HG03457 (cell line): Measurements from ENCODE around the gene TUT4.

ENCODE experiments used
- ATAC-seq: cut with Tn5 transposase; IDR thresholded peaks from one replicate; pipeline ENCODE4 v1.9.1; 2021; ENCODE audit warnings: moderate number of reproducible peaks; ENCODE audit not compliant: unreplicated experiment

The TUT4 gene

DNA sequence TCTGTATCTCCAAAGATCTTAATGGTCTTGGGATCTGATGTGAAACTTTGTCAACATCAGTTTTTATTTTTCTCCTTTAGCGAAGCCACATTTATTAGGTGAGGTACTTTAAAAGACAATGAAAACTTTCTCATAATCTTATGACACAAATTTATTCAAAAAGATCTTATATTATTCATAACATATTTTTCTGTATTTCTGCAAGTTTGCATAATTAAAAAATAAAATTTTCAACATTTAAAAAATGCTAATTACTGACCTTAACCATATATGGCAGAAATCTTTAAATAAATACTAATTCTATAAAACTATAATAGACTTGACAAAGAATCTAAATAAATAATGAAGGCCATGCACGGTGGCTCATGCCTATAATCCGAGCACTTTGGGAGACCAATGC is 75.9 kb downstream of the TUT4 start:
- no peak for ATAC-seq

DNA sequence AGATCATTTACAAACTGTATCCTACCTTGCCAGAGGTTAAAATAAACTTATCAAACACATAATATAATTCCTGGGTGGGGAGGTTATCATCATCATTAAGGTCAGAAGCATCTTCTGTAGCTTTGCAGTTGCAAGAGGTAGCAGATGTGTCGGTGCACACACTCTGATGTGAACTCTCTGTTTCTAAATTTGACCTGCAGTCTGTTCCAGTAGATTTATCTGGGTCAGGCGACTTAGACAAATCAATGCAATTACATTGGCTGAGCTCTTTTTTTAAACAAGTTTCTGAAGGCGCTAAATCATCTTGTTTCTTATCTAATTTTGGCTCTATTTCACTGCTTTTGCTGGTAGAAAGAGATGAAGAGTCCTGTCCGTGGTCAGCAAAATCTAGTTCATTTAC is 78.1 kb downstream of the TUT4 start:
- ATAC-seq: no peak

DNA sequence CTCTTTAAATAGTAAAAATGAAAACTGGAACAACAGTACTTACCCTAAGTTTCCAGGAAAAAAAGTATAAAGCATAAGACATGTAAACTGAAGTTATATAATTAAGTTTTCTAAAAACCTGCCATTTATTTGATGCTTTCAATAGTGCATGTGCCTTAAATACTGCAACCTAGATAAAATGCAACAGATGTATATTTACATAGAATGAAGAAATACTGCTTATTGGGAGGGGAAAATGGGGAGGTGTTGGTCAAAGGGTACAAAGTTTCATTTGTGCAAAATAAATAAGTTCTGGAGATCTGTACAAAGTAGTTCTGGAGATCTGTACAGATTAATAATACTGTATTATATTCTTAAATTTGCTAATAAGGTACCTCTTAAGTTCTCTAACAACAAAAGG is 79.9 kb downstream of the TUT4 start:
- no peak for ATAC-seq

DNA sequence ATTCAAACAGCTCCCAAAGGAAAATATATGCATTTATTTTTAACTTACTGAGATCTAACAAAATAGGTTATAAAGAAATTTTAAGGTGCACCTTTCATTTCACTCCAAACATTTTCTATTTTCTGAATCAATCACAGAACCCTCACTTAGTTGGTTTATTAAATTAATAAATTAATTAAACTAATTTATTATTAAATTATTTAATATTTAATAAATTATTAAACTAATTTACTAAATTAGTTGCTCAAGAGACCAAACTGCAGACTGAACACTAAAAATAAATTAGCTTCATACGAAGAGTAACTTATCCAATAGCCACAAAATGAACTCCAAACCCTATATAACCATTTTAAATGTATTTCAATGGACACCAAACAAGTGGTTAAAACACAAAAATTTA is 80.5 kb downstream of the TUT4 start:
- ATAC-seq: no peak

DNA sequence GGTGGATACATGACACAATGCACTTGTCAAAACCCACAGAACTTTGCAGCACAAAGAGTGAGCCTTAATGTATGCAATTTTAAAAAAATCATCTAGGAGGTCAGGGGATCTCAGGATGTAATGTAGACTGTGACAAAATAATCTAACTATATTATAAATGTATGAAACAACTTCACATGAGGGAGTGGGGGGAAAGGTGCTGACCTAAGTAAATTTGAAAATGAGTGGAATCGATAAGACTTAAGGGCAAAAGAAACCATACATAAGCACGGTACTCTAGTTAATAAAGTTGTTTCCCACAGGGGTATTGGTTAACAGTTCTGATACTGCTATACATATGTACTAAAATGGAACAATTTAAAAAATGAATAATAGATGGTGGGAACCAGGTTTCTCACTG is 83.8 kb downstream of the TUT4 start:
- no peak for ATAC-seq

DNA sequence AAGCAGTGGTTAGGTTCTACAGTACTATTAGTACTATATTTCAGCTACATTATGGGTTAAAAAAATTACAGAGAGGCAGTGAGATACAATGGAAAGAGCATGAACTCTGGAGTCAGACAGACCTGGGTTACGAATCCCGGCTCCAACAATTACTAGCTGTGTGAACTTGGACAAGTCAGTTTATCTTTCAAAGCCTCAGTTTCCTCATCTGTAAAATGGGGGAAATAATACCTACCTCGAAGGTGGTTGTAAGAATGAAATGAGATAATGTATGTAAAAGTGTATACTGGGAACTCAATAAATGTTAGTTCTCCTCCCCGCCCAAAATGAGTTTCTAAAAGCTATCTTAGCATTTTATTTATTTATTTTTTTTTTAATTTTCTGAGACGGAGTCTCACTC is 89.0 kb downstream of the TUT4 start:
- ATAC-seq: no peak

DNA sequence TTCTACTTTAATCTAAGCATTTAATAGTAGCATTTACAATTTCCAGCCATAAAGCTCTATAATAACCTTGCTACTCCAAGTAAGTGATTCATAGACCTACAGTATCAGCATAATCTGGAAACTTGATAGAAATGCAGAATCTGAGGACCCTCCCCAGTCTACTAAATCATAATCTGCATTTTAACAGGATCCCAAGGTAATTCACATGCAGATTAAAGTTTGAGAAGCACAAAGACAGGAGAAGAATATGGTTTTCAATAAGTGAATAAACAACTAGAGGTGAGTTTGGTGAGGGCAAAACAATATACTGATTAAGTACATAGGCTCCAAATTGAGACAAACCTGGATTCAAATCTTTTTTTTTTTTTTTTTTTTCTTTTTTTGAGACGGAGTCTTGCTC is 91.1 kb downstream of the TUT4 start:
- no peak for ATAC-seq

DNA sequence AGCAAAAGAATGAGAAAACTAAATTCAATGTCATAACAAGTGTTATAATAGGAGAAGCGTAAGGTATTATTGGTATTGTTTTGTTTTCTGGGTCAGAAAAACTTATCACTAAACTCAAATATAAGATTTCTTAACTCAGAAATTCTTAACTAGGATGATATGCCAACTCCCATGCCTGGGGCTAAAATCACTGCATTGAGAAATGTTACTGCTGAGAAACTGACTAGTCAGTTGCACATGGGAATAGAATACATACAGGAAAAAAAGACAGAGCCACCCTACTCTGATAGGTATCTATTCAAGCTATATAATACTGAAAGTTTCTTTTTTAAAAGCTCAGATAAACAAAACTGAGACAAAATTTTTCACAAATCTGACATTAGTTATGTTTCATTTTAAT is 92.2 kb downstream of the TUT4 start:
- no peak for ATAC-seq

DNA sequence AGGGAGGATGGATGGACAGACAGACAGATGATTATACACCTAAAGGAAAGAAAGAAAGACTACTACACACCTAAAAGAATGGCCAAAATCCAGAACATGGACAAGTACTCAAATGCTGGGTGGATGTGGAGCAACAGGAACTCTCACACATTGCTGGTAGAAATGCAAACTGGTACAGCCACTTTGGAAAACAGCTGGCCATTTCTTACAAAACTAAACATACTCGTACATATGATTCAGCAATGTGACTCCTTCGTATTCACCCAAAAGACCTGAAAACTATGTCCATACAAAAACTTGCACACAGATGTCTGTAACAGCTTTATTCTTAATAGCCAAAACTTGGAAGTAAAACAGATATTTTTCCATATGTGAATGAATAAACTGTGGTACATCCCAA is 97.2 kb downstream of the TUT4 start:
- ATAC-seq: no peak

DNA sequence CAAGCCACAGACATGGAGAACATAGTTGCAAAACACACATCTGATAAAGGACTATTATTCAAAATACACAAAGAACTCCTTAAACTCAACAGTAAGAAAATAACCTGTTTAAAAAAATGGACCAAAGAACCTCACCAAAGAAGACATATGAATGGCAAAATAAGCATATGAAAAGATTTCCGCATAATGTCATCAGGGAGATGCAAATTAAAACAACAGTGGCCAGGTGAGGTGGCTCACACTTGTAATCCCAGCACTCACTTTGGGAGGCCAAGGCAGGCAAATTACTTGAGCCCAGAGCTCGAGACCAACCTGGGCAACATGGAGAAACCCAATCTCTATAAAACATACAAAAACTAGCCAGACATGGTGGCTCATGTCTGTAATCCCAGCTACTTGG is 98.1 kb downstream of the TUT4 start:
- ATAC-seq: no peak

DNA sequence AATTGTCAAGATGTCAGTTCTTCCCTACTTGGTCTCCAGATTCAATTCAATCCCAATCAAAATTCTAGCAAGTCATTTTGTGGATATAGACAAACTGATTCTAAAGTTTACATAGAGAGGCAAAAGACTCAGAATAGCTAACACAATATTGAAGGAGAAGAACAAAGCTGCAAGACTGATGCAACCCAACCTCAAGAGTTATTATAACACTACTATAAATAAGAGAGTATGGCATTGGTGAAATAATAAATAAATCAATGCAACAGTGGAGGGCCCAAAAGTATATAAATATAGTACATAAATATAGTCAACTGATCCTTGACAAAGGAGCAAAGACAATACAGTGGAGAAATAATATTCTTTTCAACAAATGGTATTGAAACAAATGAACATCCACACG is 98.8 kb downstream of the TUT4 start:
- no peak for ATAC-seq

DNA sequence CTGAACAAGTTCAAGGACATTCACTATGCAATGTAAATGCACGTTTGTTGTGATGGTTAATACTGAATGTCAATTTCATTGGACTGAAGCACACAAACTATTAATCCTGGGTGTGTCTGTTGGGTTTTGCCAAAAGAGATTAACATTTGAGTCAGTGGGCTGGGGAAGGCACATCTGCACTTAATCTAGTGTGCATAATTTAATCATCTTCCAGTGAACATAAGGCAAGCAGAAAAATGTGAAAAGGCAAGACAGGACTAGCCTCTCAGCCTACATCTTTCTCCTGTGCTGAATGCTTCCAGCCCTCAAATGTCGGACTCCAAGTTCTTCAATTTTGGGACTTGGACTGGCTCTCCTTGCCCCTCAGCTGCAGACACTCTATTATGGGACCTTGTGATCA is 108.4 kb downstream of the TUT4 start:
- no peak for ATAC-seq

DNA sequence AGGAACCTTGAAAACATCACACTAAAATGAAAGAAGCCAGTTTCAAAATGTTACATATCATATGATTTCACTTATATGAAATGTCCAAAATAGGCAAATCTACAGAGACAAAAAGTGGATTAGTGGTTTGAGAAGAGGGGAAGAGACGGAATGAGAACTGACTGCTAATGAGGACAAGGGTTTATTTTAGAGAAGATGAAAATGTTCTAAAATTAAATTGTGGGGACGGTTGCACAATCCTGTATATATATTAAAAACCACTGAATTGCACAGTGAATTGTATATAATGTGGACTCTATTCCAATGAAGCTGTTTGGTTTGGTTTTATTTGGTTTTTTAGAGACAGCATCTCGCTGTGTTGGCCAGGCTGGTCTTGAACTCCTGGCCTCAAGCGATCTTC is 112.9 kb downstream of the TUT4 start:
- no peak for ATAC-seq

DNA sequence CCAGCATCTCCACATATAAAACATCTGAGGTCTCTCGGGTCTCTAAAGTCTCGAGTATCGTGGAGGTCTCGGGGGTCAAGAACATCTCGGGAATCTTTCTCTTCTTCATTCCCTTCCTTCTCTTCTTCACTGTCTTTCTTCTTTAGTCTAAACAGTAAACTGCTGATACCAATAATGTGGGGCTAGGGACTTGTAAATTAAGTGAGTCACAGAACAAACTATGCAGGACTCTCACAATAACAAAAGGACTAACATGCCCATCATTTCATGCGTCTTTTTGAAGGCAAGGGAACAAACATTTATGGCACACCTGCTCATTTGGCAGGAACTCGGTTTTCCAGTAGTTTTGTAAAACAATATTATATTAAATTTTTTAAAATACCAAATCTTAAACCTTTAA is 116.1 kb downstream of the TUT4 start:
- ATAC-seq: no peak

DNA sequence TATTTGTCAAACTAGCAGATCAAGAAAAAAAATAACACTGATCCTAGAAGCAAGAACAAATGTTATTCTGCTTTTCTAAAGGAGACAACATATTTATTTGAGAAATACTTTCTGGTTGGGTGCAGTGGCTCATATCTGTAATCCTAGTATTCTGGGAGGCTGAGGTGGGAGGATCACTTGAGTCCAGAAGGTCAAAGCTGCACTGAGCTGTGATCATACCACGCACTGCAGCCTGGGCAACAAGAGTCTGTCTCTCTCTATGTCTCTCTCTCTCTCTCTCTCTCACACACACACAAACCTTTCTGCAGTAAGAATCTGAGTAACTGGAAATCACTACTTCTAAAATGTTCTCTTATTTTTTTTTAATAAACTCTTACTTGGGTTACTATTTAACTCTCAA is 117.2 kb downstream of the TUT4 start:
- ATAC-seq: no peak

DNA sequence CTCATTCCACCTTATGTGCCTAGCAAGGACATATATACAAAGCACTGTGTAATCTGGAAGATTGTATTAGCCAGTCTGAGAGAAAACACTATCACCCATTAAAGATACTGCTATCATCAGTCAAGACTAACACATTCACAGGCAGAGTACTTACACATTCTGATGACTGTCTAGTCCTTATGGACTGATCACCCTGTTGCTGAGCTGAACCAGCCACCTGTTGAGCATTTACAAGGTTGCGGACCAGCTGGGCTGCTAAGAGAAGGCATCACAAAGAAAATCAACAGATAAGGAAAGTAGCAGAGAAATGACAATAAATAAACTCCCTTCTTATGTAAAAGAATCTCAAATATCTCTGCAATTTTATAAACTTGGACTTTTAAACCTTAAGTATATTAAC is 117.7 kb downstream of the TUT4 start:
- ATAC-seq: no peak

DNA sequence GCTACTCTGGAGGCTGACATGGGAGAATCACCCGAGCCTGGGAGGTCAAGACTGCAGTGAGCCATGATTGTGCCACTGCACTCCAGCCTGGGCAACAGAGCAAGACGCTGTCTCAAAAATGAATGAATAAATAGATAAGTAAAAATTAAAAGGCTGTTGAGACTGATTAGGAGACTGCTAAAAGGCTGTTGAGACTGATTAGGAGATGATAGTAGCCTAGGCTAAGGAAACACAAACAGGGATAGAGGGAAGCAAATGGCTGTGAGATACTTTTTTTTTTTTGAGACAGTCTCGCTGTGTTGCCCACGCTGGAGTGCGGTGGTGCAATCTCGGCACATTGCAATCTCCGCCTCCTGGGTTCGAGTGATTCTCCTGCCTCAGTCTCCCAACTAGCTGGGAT is 120.1 kb downstream of the TUT4 start:
- ATAC-seq: no peak

DNA sequence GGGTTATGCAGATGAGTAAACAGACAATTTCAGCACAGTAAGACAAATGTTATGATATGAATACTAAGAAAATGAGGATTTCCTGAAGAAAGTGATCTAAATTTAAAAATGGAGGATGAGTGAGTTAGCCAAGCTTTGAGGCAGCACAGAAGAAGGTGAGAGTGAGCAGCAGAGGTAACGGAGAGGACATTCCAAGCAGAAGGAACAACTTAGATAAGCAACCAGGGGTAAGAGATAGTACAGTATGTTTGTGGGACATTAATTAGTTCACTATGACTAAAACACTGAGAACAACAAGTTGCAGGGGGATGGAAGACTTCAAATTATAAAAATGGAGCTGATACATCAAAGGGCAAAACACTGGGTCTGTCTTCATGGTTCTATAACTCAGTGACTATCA is 125.7 kb downstream of the TUT4 start:
- no peak for ATAC-seq

DNA sequence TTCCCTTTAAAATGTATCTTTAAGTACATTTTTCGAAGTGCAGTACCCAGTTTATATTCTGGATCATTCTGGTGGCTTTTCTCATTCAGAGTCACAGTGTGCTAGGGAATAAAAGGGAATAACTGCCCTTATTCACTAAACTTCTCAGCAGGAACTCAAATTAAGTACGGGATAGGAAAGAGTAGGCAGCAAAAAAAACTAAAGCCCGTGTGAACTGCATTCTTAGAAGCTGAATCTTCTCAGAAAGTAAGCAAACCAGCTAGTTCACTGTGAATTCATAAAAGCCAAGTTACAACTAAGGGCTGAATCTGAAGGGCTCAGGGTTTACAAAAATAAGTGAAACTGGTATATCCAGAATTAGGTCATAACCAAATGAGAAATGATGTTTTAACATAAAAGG is 126.5 kb downstream of the TUT4 start:
- no peak for ATAC-seq

DNA sequence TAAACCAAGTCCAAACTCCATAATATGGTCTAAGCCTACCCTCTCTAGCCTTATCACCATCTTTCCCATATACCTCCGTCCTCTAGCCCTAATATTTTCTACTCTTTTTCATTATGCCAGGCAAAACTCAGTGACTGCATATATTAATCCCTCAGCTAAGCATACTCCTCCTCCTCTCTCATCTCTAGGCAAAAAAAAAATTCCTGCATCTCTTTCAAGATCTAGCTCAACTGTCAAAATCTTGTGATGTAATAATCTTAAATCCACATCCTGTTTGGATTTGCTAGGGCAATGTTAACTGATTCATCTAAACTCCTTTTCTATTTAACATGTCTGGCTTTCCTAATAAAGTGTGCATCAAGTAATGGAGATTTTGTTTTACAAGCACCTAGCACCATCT is 128.1 kb downstream of the TUT4 start:
- ATAC-seq: no peak

DNA sequence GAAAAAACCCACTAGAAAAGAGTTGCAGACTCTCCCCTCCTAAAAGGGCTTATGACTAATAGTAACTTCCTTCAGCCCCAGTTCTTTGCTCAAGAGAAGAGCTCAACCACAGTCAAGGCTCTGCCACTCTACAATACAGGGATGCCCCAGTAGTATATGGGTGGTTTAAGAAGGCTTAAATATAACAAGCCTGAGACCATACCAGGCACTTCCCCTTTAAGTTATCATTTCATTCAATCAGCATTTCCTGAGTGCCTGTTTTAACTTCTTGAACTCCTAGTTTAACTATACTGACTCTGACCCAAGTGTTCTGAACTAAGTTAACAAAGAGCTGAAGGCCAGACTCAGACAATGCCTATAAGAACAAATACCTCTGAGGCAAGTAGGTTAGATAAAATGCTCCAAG is 128.7 kb downstream of the TUT4 start:
- no peak for ATAC-seq

DNA sequence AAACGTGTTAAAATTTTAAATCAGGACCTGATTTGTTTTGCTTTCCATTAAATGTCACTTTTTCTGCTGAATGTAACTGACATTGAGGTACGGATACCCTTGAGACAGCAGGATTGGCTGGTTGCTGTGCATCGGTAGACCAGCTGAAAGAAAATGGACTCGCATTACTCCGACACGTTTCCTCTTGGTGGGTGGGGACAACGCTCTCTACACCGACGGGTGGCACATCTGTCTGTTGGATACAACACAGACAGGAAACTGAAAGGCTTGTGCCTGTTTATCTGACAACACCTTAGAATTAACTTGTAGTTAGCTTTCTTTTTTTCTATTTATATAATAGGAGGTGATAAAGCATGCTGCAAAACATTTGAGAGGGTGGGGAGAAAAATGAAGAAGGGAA is 129.1 kb downstream of the TUT4 start:
- no peak for ATAC-seq

DNA sequence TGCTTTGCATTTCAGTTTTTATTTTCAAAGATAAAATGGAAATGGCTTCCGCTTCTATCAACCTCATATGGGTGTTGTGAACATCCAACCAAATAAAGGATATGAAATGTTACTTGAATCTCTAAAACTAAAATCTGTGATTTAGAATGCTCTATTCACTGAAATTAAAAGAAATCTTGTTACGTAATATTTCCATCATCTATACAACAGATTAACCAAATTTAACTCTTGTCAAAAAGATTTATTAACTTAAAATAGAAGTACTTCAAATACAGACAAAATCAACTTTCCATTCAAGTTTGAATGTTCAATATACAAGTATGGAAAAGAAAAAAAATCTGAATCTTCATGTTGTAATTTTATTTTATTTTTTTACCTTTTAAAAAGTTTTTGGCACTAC is 129.8 kb downstream of the TUT4 start:
- ATAC-seq: no peak

DNA sequence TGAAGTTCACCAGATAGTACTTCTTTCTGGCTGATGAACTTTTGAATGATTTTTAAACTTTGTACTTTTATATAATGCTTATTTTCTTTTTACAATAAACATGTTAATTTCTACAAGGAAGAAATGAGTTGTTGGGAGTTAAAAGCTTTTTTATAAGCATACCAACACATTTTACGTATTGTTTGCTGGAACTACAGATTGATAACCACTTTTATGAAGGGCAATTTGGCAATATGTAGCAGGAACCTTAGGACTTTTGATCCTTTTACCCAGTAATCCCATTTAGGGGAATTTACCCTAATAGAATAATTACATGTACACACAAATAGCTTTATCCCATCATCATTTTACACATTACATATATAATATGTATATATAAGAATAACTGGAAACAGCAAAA is 132.2 kb downstream of the TUT4 start:
- no peak for ATAC-seq
